HepG2 (cell line): ENCODE results near the gene CNTF. TPM values are rescaled to one million over a fixed set of nuclear protein-coding genes. Genes with fewer than 3 reads are reported as not detected.
A peak's percentile ranks its signal among the peaks of the same experiment; 100 is the strongest.

ENCODE experiments used
- ATAD3A ChIP-seq: sonication (generic); formaldehyde crosslinking; IDR thresholded peaks from 2 replicates; pipeline ENCODE4 v1.4.0; 2020; ENCODE audit warnings: missing genetic modification reagents
- BORCS8-MEF2B ChIP-seq: sonication (generic); formaldehyde crosslinking; IDR thresholded peaks from 2 replicates; pipeline ENCODE4 v1.8.0; 2022; ENCODE audit warnings: mild to moderate bottlenecking, missing genetic modification reagents
- HNRNPH1 ChIP-seq: fragments of 200-400 bp; formaldehyde crosslinking; optimal IDR thresholded peaks from 2 replicates; pipeline ENCODE3; 2017; ENCODE audit warnings: mild to moderate bottlenecking, low read depth, low read length
- LBX2 ChIP-seq: sonication (generic); formaldehyde crosslinking; IDR thresholded peaks from 2 replicates; pipeline ENCODE4 v1.5.0; 2020; ENCODE audit warnings: missing genetic modification reagents, mild to moderate bottlenecking, borderline replicate concordance
- MAX ChIP-seq: IDR thresholded peaks from 2 replicates; pipeline ENCODE4 v1.6.1; 2012; ENCODE audit warnings: inconsistent platforms
- PCBP1 ChIP-seq: fragments of 200-400 bp; formaldehyde crosslinking; IDR thresholded peaks from 2 replicates; pipeline ENCODE4 v1.6.1; 2017; ENCODE audit warnings: mild to moderate bottlenecking, low read depth, low read length, borderline replicate concordance
- POLR2A ChIP-seq, 2 experiments: IDR thresholded peaks; 2 replicates each; pipeline ENCODE4 v1.6.1; 2011; ENCODE audit warnings: low read depth in 2 of 2, low read length in 2 of 2, mild to moderate bottlenecking in 1 of 2, moderate library complexity in 1 of 2; ENCODE audit not compliant: insufficient read depth in 1 of 2
- RNF2 ChIP-seq: fragments of 450-650 bp; conservative IDR thresholded peaks from 2 replicates; pipeline ENCODE4 v1.6.1; 2016; ENCODE audit warnings: low read depth
- SIX4 ChIP-seq: sonication (generic); formaldehyde crosslinking; IDR thresholded peaks from 2 replicates; pipeline ENCODE4 v1.4.0; 2020; ENCODE audit warnings: missing genetic modification reagents
- ZBTB21 ChIP-seq: sonication (generic); formaldehyde crosslinking; IDR thresholded peaks from 2 replicates; pipeline ENCODE4 v1.4.0; 2020; ENCODE audit warnings: missing genetic modification reagents
- ZBTB38 ChIP-seq: sonication (generic); formaldehyde crosslinking; IDR thresholded peaks from 2 replicates; pipeline ENCODE4 v1.5.1; 2020; ENCODE audit warnings: mild to moderate bottlenecking, missing genetic modification reagents
- ZBTB8A ChIP-seq: sonication (generic); formaldehyde crosslinking; IDR thresholded peaks from 2 replicates; pipeline ENCODE4 v1.4.0; 2020; ENCODE audit warnings: mild to moderate bottlenecking, low read depth, missing genetic modification reagents, borderline replicate concordance
- ZNF17 ChIP-seq: sonication (generic); formaldehyde crosslinking; IDR thresholded peaks from 2 replicates; pipeline ENCODE4 v1.5.0; 2020; ENCODE audit warnings: mild to moderate bottlenecking, missing genetic modification reagents
- ZNF317 ChIP-seq: sonication (generic); formaldehyde crosslinking; IDR thresholded peaks from 2 replicates; pipeline ENCODE4 v1.5.0; 2020; ENCODE audit warnings: mild to moderate bottlenecking, missing genetic modification reagents
- ZNF337 ChIP-seq: sonication (generic); formaldehyde crosslinking; IDR thresholded peaks from 2 replicates; pipeline ENCODE4 v1.5.1; 2020; ENCODE audit warnings: missing genetic modification reagents, low read depth, mild to moderate bottlenecking, borderline replicate concordance
- ZNF549 ChIP-seq: sonication (generic); formaldehyde crosslinking; IDR thresholded peaks from 2 replicates; pipeline ENCODE4 v1.5.0; 2020; ENCODE audit warnings: missing genetic modification reagents
- ZNF747 ChIP-seq: sonication (generic); formaldehyde crosslinking; IDR thresholded peaks from 2 replicates; pipeline ENCODE4 v1.8.1; 2023; ENCODE audit warnings: missing genetic modification reagents, mild to moderate bottlenecking, borderline replicate concordance
- ZNF777 ChIP-seq: sonication (generic); formaldehyde crosslinking; IDR thresholded peaks from 2 replicates; pipeline ENCODE4 v1.4.0; 2020; ENCODE audit warnings: missing genetic modification reagents
- ZNF816 ChIP-seq: sonication (generic); formaldehyde crosslinking; IDR thresholded peaks from 2 replicates; pipeline ENCODE4 v1.8.0; 2022; ENCODE audit warnings: missing genetic modification reagents, mild to moderate bottlenecking, borderline replicate concordance
- ZNF891 ChIP-seq: sonication (generic); formaldehyde crosslinking; IDR thresholded peaks from 2 replicates; pipeline ENCODE4 v1.5.0; 2020; ENCODE audit warnings: mild to moderate bottlenecking, missing genetic modification reagents
- polyA plus RNA-seq, 8 experiments: library from polyadenylated mRNA; depleted of rRNA in 3 of 8; stranded (reverse) in 7 of 8; unstranded in 1 of 8; fragments of >200 nt; fragmentation: Illumina TruSeq in 4 of 8; extraction: Trizol in 4 of 8; gene quantifications; 2 replicates each; pipeline versions ENCODE4 v1.2.1 to v1.2.3, GENCODE V29; 2011 to 2016; ENCODE audit warnings: low read depth in 4 of 8, missing spikeins in 1 of 8, mixed read lengths in 1 of 8; ENCODE audit not compliant: insufficient read depth in 1 of 8
- total RNA-seq, 5 experiments: library from RNA; depleted of rRNA; stranded (reverse); fragments of >200 nt; fragmentation: Illumina TruSeq; extraction: Trizol; gene quantifications; 2 replicates each; pipeline ENCODE4 v1.2.3, GENCODE V29; 2016; ENCODE audit warnings: low read depth in 1 of 5
- TF ChIP-seq, protein P1 (sequence below): sonication (generic); formaldehyde crosslinking; conservative IDR thresholded peaks from 2 replicates; pipeline ENCODE4 v1.8.0; 2022; ENCODE audit warnings: low read depth, missing genetic modification reagents
- TF ChIP-seq, protein P2 (sequence below): IDR thresholded peaks from 2 replicates; pipeline ENCODE4 v1.6.1; 2012; ENCODE audit warnings: low read depth, low read length, improper control_type of control experiment
- TF ChIP-seq, protein P3 (sequence below), 2 experiments: sonication (generic) in 1 of 2; formaldehyde crosslinking in 1 of 2; IDR thresholded peaks; 2 replicates each; pipeline versions ENCODE4 v1.4.0 to v1.6.1; 2016 to 2020; ENCODE audit warnings: borderline replicate concordance in 1 of 2, low read depth in 1 of 2, mild to moderate bottlenecking in 1 of 2, missing genetic modification reagents in 1 of 2

Gene CNTF
- total and polyA plus RNA-seq, 2 of the 13 experiments (the other 11 are each of a cell fraction or from before 2014, with no cell fraction given) = 0.51 to 2.3 TPM

- TF ChIP-seq, protein P1, sequence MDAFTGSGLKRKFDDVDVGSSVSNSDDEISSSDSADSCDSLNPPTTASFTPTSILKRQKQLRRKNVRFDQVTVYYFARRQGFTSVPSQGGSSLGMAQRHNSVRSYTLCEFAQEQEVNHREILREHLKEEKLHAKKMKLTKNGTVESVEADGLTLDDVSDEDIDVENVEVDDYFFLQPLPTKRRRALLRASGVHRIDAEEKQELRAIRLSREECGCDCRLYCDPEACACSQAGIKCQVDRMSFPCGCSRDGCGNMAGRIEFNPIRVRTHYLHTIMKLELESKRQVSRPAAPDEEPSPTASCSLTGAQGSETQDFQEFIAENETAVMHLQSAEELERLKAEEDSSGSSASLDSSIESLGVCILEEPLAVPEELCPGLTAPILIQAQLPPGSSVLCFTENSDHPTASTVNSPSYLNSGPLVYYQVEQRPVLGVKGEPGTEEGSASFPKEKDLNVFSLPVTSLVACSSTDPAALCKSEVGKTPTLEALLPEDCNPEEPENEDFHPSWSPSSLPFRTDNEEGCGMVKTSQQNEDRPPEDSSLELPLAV (CRISPR knock-in tag) = no peak
- TF ChIP-seq ZNF17 = no peak
- TF ChIP-seq ZNF549 (CRISPR knock-in tag) = no peak
- no peak for TF ChIP-seq ZNF317 (CRISPR knock-in tag)
- TF ChIP-seq ZNF337 (CRISPR knock-in tag) = no peak
- no peak for TF ChIP-seq ZBTB8A (CRISPR knock-in tag)
- TF ChIP-seq, protein P2, sequence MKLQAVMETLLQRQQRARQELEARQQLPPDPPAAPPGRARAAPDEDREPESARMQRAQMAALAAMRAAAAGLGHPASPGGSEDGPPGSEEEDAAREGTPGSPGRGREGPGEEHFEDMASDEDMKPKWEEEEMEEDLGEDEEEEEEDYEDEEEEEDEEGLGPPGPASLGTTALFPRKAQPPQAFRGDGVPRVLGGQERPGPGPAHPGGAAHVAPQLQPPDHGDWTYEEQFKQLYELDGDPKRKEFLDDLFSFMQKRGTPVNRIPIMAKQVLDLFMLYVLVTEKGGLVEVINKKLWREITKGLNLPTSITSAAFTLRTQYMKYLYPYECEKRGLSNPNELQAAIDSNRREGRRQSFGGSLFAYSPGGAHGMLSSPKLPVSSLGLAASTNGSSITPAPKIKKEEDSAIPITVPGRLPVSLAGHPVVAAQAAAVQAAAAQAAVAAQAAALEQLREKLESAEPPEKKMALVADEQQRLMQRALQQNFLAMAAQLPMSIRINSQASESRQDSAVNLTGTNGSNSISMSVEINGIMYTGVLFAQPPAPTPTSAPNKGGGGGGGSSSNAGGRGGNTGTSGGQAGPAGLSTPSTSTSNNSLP = no peak
- TF ChIP-seq HNRNPH1 = no peak
- TF ChIP-seq ZBTB21 = no peak
- TF ChIP-seq ZNF816 (CRISPR knock-in tag) = no peak
- no peak for TF ChIP-seq SIX4
- TF ChIP-seq ZNF747 = no peak
- no peak for TF ChIP-seq BORCS8-MEF2B (CRISPR knock-in tag)
- no peak; the same call in 1 of the 2 replicates for TF ChIP-seq ZNF777 (CRISPR knock-in tag)
- 0 out of 2 replicates have a peak, but pooled peaks have one; percentile 19 for TF ChIP-seq RNF2
- TF ChIP-seq ATAD3A = 0 out of 2 replicates have a peak, but pooled peaks have one; percentile 47
- peak; percentile 50; the same call in 1 of the 2 replicates for TF ChIP-seq LBX2 (CRISPR knock-in tag)
- peak; percentile 40; the same call in 1 of the 2 replicates for TF ChIP-seq ZNF891 (CRISPR knock-in tag)
- TF ChIP-seq, protein P3, sequence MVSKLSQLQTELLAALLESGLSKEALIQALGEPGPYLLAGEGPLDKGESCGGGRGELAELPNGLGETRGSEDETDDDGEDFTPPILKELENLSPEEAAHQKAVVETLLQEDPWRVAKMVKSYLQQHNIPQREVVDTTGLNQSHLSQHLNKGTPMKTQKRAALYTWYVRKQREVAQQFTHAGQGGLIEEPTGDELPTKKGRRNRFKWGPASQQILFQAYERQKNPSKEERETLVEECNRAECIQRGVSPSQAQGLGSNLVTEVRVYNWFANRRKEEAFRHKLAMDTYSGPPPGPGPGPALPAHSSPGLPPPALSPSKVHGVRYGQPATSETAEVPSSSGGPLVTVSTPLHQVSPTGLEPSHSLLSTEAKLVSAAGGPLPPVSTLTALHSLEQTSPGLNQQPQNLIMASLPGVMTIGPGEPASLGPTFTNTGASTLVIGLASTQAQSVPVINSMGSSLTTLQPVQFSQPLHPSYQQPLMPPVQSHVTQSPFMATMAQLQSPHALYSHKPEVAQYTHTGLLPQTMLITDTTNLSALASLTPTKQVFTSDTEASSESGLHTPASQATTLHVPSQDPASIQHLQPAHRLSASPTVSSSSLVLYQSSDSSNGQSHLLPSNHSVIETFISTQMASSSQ (IDR thresholded peaks at IDR 0.05; ENCODE audit: low read depth) = no peak; the same call in 1 of the 2 replicates
- TF ChIP-seq, protein P3 (CRISPR knock-in tag; IDR thresholded peaks at IDR 0.05; ENCODE audit: borderline replicate concordance) = 0 out of 2 replicates have a peak, but pooled peaks have one; percentile 3
- peak; percentile 75 for TF ChIP-seq MAX
- peak; percentile 62 to 63; a peak in 2 of 4 replicates for TF ChIP-seq POLR2A (IDR thresholded peaks at IDR 0.05; ENCODE audit: insufficient read depth in 1 of 2, low read depth in 2 of 2, low read length in 2 of 2)
- TF ChIP-seq PCBP1 = 0 out of 2 replicates have a peak, but pooled peaks have one; percentile 33
- TF ChIP-seq ZBTB38 (CRISPR knock-in tag) = no peak
Measured at GRCh38 chr11:58578635-58579191, 43.8 kb upstream of the CNTF start, which contains the start of gene ZFP91 (continued).
